Aorta (tissue), 5 donors: ENCODE data around the gene LHX3. TPM values are rescaled to one million over a fixed set of nuclear protein-coding genes. Genes with fewer than 3 reads are reported as not detected.

Experiments
- ATAC-seq: fragments of 200-7000 bp; cut with Tn5 transposase; one replicate; pipeline ENCODE4 v1.9.1; 2022; ENCODE audit warnings: moderate library complexity; ENCODE audit not compliant: low FRiP score
- DNase-seq, 2 donors: peaks; one replicate each; pipeline ENCODE4 v3.0.0-alpha.2; 2020
- H3K27ac ChIP-seq, 2 donors: one replicate each; pipeline ENCODE4 v1.5.1; 2013; ENCODE audit warnings: low read length in 2 of 2, mild to moderate bottlenecking in 2 of 2, moderate library complexity in 2 of 2, control low read depth in 1 of 2, inconsistent platforms in 1 of 2, low read depth in 1 of 2
- H3K27me3 ChIP-seq, 2 donors: one replicate each; pipeline ENCODE4 v1.6.1; 2013; ENCODE audit warnings: control low read depth in 1 of 2, low read length in 1 of 2, mild to moderate bottlenecking in 1 of 2, moderate library complexity in 1 of 2; ENCODE audit not compliant: insufficient read depth in 2 of 2, control insufficient read depth in 1 of 2
- H3K36me3 ChIP-seq, 2 donors: one replicate each; pipeline ENCODE4 v1.6.1; 2013; ENCODE audit warnings: control low read depth in 1 of 2, low read length in 1 of 2, mild to moderate bottlenecking in 1 of 2; ENCODE audit not compliant: insufficient read depth in 2 of 2, control insufficient read depth in 1 of 2
- H3K4me1 ChIP-seq, 2 donors: one replicate each; pipeline ENCODE4 v1.6.1; 2013; ENCODE audit warnings: low read length in 2 of 2, control low read depth in 1 of 2, mild to moderate bottlenecking in 1 of 2, moderate library complexity in 1 of 2; ENCODE audit not compliant: insufficient read depth in 2 of 2, control insufficient read depth in 1 of 2
- H3K4me3 ChIP-seq, 2 donors: one replicate each; pipeline ENCODE4 v1.5.1; 2013; ENCODE audit warnings: low read length in 2 of 2, control low read depth in 1 of 2, mild to moderate bottlenecking in 1 of 2
- H3K9me3 ChIP-seq: one replicate; pipeline ENCODE4 v1.6.1; 2013; ENCODE audit warnings: mild to moderate bottlenecking, low read length; ENCODE audit not compliant: control insufficient read depth
- WGBS, 2 donors: extraction: QIAGEN DNeasy Blood & Tissue Kit; methylation state at CpG; one replicate each; pipeline ENCODE4 v1.1.7; 2013; 5-methylcytosine and 5-hydroxymethylcytosine counted together
- intact Hi-C, 2 donors: fragments of 100-400 bp; cut with DNase I; formaldehyde crosslinking; loops; one replicate each; pipeline versions ENCODE4 v1.14.2 to v1.15.0; 2022
- polyA plus RNA-seq, 2 donors: library from polyadenylated mRNA; stranded (reverse); fragments of 200-250 nt; gene quantifications; one replicate each; pipeline ENCODE4 v1.2.3, GENCODE V29; 2013
- total RNA-seq, 2 donors: library from RNA; stranded (reverse); fragmentation: NEBNext Ultra II Directional; extraction: Animal tissue kit (Norgen Biotek cat#: 25700); gene quantifications; one replicate each; pipeline ENCODE4 v1.2.1, GENCODE V29; 2021
- donor health status: healthy with polysubstance abuse.
- donor health status: Bipolar disorder and iron deficiency.
- donor health status: DM: no; HTN: no; CAD: no.
- donor health status: DM: no; HTN: no; CAD: no.
- donor health status: DM: yes; HTN: yes; CAD: no.

Gene LHX3
- total and polyA plus RNA-seq, 4 donors = not detected

DNA sequence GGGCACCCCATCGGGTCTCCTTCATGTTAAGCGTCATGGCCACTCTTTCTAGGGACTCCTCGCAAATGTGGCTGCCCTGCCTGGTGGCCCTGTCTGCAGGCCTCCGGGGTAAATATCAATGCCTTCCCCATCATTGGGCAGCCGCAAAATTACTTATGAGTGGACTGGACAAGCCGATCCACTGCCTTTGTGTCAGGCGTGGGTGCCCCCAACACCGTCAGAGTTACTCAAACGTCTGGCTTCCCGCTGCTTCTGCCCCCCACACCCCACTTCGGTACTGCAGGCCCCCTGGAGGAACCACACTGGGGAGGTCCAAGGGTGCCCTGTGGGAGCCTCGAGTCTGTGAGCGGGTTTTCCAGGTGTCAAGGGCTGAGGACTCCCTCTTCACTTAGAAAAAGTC lies 3.8 kb downstream of the LHX3 start:
- H3K27me3 ChIP-seq = no peaks in the 10 kb centered on the region
- no peaks in the 10 kb centered on the region for H3K4me1 ChIP-seq
- WGBS, 2 donors = 46 to 55% methylated on average over 13 of the region's 13 CpGs
- DNase-seq (no peak), ATAC-seq (no peak)
- H3K27ac ChIP-seq = no peak overlapping the region
- H3K4me3 ChIP-seq = no peak overlapping the region
- H3K9me3 ChIP-seq = no peaks in the 10 kb centered on the region
- H3K36me3 ChIP-seq = no peaks in the 10 kb centered on the region
- intact Hi-C loops = no loop called here

DNA sequence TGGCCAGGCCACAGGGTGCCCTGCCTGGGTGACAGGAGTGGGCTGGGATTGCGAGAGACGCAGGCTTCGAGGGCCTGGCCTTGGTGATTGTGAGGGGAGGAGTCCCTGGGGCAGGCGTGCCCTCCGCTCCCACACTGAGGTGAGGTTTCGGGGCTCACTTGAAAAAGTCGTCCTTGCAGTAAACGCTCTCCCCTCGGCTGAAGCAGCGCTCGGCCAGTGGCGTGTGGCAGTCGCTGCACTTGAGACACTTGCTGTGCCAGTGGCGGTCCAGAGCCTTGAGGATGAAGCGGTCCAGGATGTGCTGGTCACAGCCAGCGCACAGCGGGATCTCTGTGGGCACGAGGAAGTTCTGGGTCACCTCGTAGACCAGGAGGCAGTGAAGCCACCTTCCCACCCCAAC lies 4.5 kb downstream of the LHX3 start:
- Histone ChIP-seq H3K36me3 (no peaks in the 10 kb centered on the region), H3K9me3 (no peaks in the 10 kb centered on the region), H3K27me3 (no peaks in the 10 kb centered on the region), H3K4me3 (no peak overlapping the region), H3K27ac (no peak overlapping the region), H3K4me1 (no peaks in the 10 kb centered on the region)
- intact Hi-C loops = no loop called here
- WGBS, 2 donors = 40 to 42% methylated on average over 19 of the region's 19 CpGs
- no peak for ATAC-seq
- no peak for DNase-seq

DNA sequence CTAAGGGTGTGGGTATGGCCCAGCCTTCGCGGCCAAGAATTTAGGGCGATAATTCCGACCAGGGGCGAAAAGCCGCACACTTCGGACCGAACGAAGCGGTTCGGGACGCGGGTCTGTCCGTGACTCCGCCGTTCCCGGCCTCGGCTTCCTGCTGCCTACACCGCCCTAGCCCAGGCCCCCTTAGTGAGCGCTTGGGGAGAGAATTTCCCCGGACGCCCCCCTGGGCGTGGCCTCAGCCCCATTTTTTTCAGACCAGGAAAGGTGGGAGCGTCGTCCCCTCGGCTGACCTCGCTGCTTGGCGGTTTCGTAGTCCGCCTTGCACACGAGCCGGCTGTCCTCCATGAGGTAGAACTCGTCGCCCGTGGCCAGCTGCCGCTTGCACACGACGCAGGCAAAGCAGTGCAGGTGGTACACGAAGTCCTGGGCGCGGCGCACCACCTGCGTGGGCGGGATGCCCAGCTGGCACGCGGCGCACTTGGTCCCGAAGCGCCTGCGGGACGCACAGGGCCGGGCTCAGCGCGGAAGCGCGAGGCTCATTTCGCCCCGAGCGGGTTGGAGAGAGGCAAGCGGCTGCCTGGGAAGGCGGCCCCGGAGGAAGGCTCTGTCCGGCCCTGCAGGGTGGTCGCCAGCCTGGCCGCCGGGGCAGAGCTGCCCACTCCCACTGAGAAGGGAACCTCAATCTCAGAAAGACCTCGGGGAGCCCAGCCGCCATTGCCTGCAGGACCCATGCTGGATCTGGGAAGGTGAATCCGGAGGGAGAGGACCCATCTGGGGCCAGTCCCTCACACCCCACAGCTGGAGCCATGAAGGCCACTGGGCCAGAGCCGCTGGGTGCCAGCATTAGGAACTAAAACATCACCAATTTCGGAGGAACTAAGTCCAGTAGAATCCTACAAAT lies 5.3 kb downstream of the LHX3 start:
- Histone ChIP-seq H3K4me3 (no peak overlapping the region), H3K27me3 (no peaks in the 10 kb centered on the region), H3K27ac (no peak overlapping the region), H3K4me1 (no peaks in the 10 kb centered on the region), H3K9me3 (no peaks in the 10 kb centered on the region), H3K36me3 (no peaks in the 10 kb centered on the region)
- DNase-seq (no peak), ATAC-seq (no peak)
- WGBS, 2 donors = 6 to 8% methylated on average over 69 to 71 of the region's 71 CpGs
- intact Hi-C loops = no loop called here

DNA sequence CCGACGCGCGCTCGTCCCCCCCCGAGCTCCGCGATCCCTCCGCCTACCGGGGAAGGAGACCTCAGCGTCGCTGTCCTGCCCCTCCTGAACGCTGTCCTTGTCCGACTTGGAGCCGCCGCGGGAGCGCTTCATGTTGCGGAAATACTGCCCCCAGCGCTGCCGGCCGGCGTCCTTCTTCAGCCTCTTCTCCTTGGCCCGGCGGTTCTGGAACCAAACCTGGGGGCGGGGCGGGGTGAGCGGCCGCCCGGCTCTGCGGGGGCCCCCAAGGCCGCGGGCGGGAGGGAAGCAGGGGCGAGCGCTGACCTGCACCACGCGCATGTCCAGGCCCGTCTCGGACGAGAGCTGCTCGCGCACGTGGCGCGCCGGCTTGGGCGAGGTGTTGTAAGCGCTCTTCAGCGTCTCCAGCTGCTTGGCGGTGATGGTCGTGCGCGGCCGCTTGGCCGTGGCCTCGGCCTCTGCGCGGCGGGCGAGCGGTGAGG lies 6.3 kb downstream of the LHX3 start:
- Histone ChIP-seq H3K4me1 (no peaks in the 10 kb centered on the region), H3K9me3 (no peaks in the 10 kb centered on the region), H3K27ac (no peak overlapping the region), H3K4me3 (no peak overlapping the region), H3K27me3 (no peaks in the 10 kb centered on the region), H3K36me3 (no peaks in the 10 kb centered on the region)
- intact Hi-C loops = no loop called here
- ATAC-seq (no peak), DNase-seq (no peak)
- 0 to 1% methylated on average over 38 to 62 of the region's 62 CpGs for WGBS, 2 donors

DNA sequence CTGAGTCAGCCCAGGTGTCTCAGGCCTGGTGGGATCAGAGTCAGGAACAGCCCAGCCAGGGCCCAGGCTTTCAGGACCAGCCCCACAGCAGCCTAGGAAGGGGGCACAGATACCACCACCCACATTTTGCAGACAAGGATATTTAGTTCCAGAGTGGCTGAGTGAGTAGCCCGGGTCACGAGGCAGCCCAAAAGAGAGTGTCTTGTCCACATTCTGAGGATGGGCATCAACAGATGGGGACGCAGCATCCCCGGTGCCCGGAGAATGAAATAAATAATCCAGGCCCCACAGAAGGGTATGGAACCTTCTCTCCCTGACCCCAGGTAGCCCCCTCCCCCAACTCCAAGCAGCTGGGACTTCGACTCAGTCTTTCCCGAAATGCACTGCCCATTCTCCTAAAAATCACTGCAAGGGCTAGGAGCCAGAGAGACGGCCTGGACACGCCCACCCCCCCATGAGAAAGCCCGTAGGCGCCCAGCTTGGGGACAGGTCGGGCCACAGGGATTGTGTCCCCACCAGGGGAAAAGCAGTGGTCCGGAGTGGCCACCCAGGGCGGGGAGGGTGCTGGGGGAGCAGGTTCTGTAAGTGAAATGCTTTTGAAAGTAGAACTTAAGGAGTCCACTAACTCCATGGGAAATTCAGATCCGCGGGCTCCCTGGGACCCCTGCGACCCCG lies 6.9 kb downstream of the LHX3 start:
- H3K4me3 ChIP-seq = no peak overlapping the region
- H3K4me1 ChIP-seq = no peaks in the 10 kb centered on the region
- H3K36me3 ChIP-seq = no peaks in the 10 kb centered on the region
- 9 to 10% methylated on average over 17 to 18 of the region's 18 CpGs for WGBS, 2 donors
- no peak overlapping the region for H3K27ac ChIP-seq
- no peaks in the 10 kb centered on the region for H3K27me3 ChIP-seq
- intact Hi-C loops = no loop called here
- H3K9me3 ChIP-seq = no peaks in the 10 kb centered on the region
- DNase-seq (no peak), ATAC-seq (no peak)

DNA sequence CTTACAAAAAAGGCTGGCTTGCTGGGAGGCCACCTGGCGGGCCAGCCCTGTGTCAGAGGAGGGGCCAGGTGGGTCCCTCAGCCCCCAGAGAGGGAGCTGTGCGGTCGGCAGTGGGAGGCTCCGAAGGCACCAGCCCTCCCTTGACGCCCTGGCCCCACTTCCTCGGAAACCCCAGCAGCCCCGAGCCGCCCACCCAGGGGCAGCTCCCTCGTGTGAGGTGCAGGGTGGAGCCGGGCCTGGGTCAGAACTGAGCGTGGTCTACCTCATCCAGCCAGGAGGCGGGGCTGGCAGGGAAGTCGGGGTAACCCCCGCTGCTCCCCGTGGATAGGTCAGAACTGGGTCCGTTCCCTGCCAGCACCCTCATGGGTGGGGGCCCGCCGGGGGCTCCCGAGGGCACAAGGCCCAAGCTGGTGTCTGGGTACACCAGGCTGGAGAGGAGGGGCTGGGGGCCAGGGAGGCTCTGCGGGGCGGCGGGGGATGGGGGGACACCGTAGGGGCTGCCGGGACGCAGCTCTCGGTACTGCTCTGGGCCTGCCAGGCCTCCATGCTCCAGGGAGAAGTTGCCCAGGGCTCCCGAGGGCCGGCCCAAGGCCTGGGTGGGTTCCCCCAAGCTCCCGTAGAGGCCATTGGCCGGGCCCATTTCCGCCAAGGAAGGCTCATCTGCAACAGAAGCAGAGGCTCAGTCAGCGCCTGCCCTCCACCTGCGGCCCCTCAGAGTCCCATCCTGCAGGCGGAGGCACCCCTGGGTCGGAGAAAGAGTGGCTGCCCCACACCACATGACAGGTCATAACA lies 7.6 kb downstream of the LHX3 start:
- H3K9me3 ChIP-seq = no peaks in the 10 kb centered on the region
- H3K27me3 ChIP-seq = no peaks in the 10 kb centered on the region
- DNase-seq = no peak
- H3K27ac ChIP-seq = no peak overlapping the region
- no peaks in the 10 kb centered on the region for H3K4me1 ChIP-seq
- intact Hi-C loops = no loop called here
- 11 to 16% methylated on average over 31 to 35 of the region's 35 CpGs for WGBS, 2 donors
- no peaks in the 10 kb centered on the region for H3K36me3 ChIP-seq
- H3K4me3 ChIP-seq = no peak overlapping the region
- no peak for ATAC-seq

DNA sequence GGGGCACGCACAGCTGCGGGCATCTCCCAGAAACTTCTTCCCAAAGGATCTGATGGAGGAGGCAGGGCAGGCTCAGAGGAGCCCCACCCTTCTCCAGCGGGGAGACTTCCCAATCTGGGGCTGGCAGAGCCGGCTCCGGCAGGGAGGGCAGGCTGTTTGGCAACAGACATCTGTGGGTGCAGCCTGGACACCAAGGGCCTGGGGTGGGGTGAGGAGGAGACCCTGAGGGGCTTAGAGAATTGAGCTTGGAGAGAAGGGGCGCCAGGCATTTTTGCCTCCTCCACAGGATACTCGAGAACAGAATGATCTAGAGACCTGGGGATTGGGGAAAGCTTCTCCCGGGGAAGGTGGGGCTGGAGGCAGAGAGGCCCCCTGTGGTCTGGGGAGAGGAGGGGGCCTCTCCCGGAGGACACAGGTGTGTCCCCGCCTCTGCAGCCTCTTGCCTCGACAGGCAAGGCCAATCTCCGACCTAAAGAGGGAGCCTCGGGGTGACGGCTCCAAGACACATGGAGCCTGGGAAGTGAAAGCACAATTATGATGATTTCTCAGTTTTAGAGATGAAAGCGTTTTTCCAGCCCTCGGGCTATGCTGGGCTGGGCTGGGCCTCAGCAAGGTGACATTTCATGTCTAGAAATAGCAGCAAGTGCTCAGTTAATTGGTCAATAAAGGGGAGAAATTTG lies 8.4 kb downstream of the LHX3 start:
- Histone ChIP-seq H3K4me3 (no peak overlapping the region), H3K27me3 (no peaks in the 10 kb centered on the region), H3K9me3 (no peaks in the 10 kb centered on the region), H3K4me1 (no peaks in the 10 kb centered on the region), H3K36me3 (no peaks in the 10 kb centered on the region), H3K27ac (no peak overlapping the region)
- 4 to 5% methylated on average over 16 of the region's 16 CpGs for WGBS, 2 donors
- DNase-seq (no peak), ATAC-seq (no peak)
- intact Hi-C loops = no loop called here

DNA sequence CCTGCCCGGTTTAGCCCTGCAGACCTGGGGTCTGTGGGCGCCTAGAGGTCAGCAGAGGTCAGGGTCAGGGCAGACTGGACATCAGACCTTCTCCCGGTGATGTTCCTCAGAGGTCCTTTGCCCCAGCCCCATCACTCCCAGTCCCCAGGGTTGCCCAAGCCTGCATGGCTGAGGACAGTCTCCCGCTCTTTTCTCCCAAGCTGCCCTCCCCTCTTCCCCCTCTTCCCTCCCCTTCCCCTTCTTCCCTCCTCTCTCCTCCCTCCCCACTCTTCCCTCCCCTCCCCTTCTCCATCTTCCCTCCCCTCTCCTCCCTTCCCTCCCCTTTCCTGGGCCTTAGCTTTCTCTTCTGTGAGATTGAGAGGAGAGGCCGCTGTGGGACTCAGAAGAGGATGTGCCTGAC lies 10.4 kb downstream of the LHX3 start:
- intact Hi-C loops = no loop called here
- Histone ChIP-seq H3K36me3 (no peaks in the 10 kb centered on the region), H3K27ac (no peak overlapping the region), H3K4me3 (no peak overlapping the region), H3K27me3 (no peaks in the 10 kb centered on the region), H3K9me3 (no peaks in the 10 kb centered on the region), H3K4me1 (no peaks in the 10 kb centered on the region)
- 27 to 33% methylated on average over 5 of the region's 5 CpGs for WGBS, 2 donors
- ATAC-seq = no peak
- no peak for DNase-seq
